Renal cortex interstitium (tissue), 15 donors: Measurements from ENCODE around the gene AASDHPPT. TPM values are rescaled to one million over a fixed set of nuclear protein-coding genes. Genes with fewer than 3 reads are reported as not detected.
"Not testable (repeated sequence)": the region's sequence is repeated elsewhere in the genome, so short reads cannot be mapped to it uniquely, and the experiment has no call there.

ENCODE experiments used
- DNase-seq, 11 donors: peaks; one replicate each; pipeline ENCODE4 v3.0.0-alpha.2; 2013; ENCODE audit warnings: low read depth in 9 of 11, low spot score in 4 of 11; ENCODE audit errors: extremely low read depth in 1 of 11
- long read RNA-seq, 16 experiments: transcript quantifications; one replicate each; lab custom pipeline, GENCODE V29; 2026
- polyA plus RNA-seq, 3 donors: library from polyadenylated mRNA; unstranded; fragments of 120-200 nt; gene quantifications; one replicate each; pipeline ENCODE4 v1.2.1, GENCODE V29; 2013; ENCODE audit not compliant: insufficient read length in 3 of 3

AASDHPPT gene
- polyA plus RNA-seq, result 10 to 100 TPM; 73.2 to 87.3 (median 76.1) TPM
- long read RNA-seq, donor 1, full-length matches to known transcripts, result 38 of 38 reads
- long read RNA-seq, donor 1, partial matches to known transcripts, result 0 of 38 reads
- long read RNA-seq, donor 1, other reads (novel, unspliced or antisense), result 0 of 38 reads
- long read RNA-seq, donor 2, transcript AASDHPPT-201 (6 exons, 2,955 nt), result major isoform, 33 of 33 reads
- long read RNA-seq, donor 2, partial matches to known transcripts, result 0 of 33 reads
- long read RNA-seq, donor 2, other reads (novel, unspliced or antisense), result 0 of 33 reads
- long read RNA-seq, donor 3, full-length matches to known transcripts, result 67 of 67 reads
- long read RNA-seq, donor 3, partial matches to known transcripts, result 0 of 67 reads
- long read RNA-seq, donor 3, other reads (novel, unspliced or antisense), result 0 of 67 reads
- long read RNA-seq, donor 4, transcript AASDHPPT-201 (6 exons, 2,955 nt), result major isoform, 32 of 33 reads
- long read RNA-seq, donor 4, partial matches to known transcripts, result 0 of 33 reads
- long read RNA-seq, donor 4, other reads (novel, unspliced or antisense), result 0 of 33 reads
- long read RNA-seq, donor 5, result 0 reads
- long read RNA-seq, donor 6, transcript AASDHPPT-201 (6 exons, 2,955 nt), result major isoform, 47 of 52 reads
- long read RNA-seq, donor 6, partial matches to known transcripts, result 5 of 52 reads
- long read RNA-seq, donor 6, other reads (novel, unspliced or antisense), result 0 of 52 reads
- long read RNA-seq, donor 7, full-length matches to known transcripts, result 58 of 58 reads
- long read RNA-seq, donor 7, partial matches to known transcripts, result 0 of 58 reads
- long read RNA-seq, donor 7, other reads (novel, unspliced or antisense), result 0 of 58 reads
- long read RNA-seq, donor 8, full-length matches to known transcripts, result 66 of 163 reads
- long read RNA-seq, donor 8, partial matches to known transcripts, result 97 of 163 reads
- long read RNA-seq, donor 8, other reads (novel, unspliced or antisense), result 0 of 163 reads
- long read RNA-seq, donor 9, transcript AASDHPPT-201 (6 exons, 2,955 nt), result major isoform, 46 of 52 reads
- long read RNA-seq, donor 9, partial matches to known transcripts, result 6 of 52 reads
- long read RNA-seq, donor 9, other reads (novel, unspliced or antisense), result 0 of 52 reads
- long read RNA-seq, donor 10, transcript AASDHPPT-201 (6 exons, 2,955 nt), result major isoform, 55 of 116 reads
- long read RNA-seq, donor 10, partial matches to known transcripts, result 61 of 116 reads
- long read RNA-seq, donor 10, other reads (novel, unspliced or antisense), result 0 of 116 reads
- long read RNA-seq, donor 11, transcript AASDHPPT-201 (6 exons, 2,955 nt), result major isoform, 41 of 41 reads
- long read RNA-seq, donor 11, partial matches to known transcripts, result 0 of 41 reads
- long read RNA-seq, donor 11, other reads (novel, unspliced or antisense), result 0 of 41 reads
- long read RNA-seq, donor 12, full-length matches to known transcripts, result 15 of 15 reads
- long read RNA-seq, donor 12, partial matches to known transcripts, result 0 of 15 reads
- long read RNA-seq, donor 12, other reads (novel, unspliced or antisense), result 0 of 15 reads
- long read RNA-seq, donor 13, result 0 reads
- long read RNA-seq, donor 14, transcript AASDHPPT-201 (6 exons, 2,955 nt), result major isoform, 33 of 71 reads
- long read RNA-seq, donor 14, partial matches to known transcripts, result 38 of 71 reads
- long read RNA-seq, donor 14, other reads (novel, unspliced or antisense), result 0 of 71 reads
- long read RNA-seq, donor 15, transcript AASDHPPT-201 (6 exons, 2,955 nt), result major isoform, 22 of 22 reads
- long read RNA-seq, donor 15, partial matches to known transcripts, result 0 of 22 reads
- long read RNA-seq, donor 15, other reads (novel, unspliced or antisense), result 0 of 22 reads
- long read RNA-seq, donor 16, transcript AASDHPPT-201 (6 exons, 2,955 nt), result major isoform, 113 of 118 reads
- long read RNA-seq, donor 16, partial matches to known transcripts, result 5 of 118 reads
- long read RNA-seq, donor 16, other reads (novel, unspliced or antisense), result 0 of 118 reads

- peak in 10 of 11 donors; percentile 23 to 76 (median 47) for DNase-seq
Observed at GRCh38 chr11:106077609-106078455, at the start of gene AASDHPPT. TSS of gene AASDHPPT (plus strand) at chr11:106077662. CDS start at chr11:106077711, 49 bp downstream.

- no peak for DNase-seq
Observed at GRCh38 chr11:106030609-106031008, 46.9 kb upstream of the AASDHPPT start.

GRCh38 chr11:106031202-106031810, 46.2 kb upstream of the AASDHPPT start:
- no peak for DNase-seq

GRCh38 chr11:106031936-106032335, 45.5 kb upstream of the AASDHPPT start:
- no peak for DNase-seq

- no peak for DNase-seq
Observed at GRCh38 chr11:106032861-106033260, 44.6 kb upstream of the AASDHPPT start.

- no peak for DNase-seq
Observed at GRCh38 chr11:106043540-106043939, 33.9 kb upstream of the AASDHPPT start.

- DNase-seq, result peak in 1 of 11 donors; percentile 9
Observed at GRCh38 chr11:106047631-106048030, 29.8 kb upstream of the AASDHPPT start.

GRCh38 chr11:106049727-106050476, 27.6 kb upstream of the AASDHPPT start:
- no peak for DNase-seq

GRCh38 chr11:106051103-106051502, 26.4 kb upstream of the AASDHPPT start:
- DNase-seq, result no peak

GRCh38 chr11:106058377-106058776, 19.1 kb upstream of the AASDHPPT start:
- not testable (repeated sequence) for DNase-seq

- no peak for DNase-seq
Observed at GRCh38 chr11:106059617-106060016, 17.8 kb upstream of the AASDHPPT start.

GRCh38 chr11:106061249-106061784, 16.1 kb upstream of the AASDHPPT start:
- no peak for DNase-seq

GRCh38 chr11:106061954-106062949, 15.2 kb upstream of the AASDHPPT start:
- DNase-seq, result no peak

GRCh38 chr11:106063009-106063408, 14.5 kb upstream of the AASDHPPT start:
- DNase-seq, result no peak
